WTC11 (cell line): ENCODE data around the gene HTR5A.

ENCODE experiments used
- MYBL2 ChIP-seq: sonication (generic); formaldehyde crosslinking; IDR thresholded peaks from 2 replicates; pipeline ENCODE4 v1.8.1; 2023; ENCODE audit warnings: mild to moderate bottlenecking, moderate library complexity, missing genetic modification reagents
- SMAD4 ChIP-seq: sonication (generic); formaldehyde crosslinking; IDR thresholded peaks from 2 replicates; pipeline ENCODE4 v1.8.0; 2022; ENCODE audit warnings: mild to moderate bottlenecking, missing genetic modification reagents
- ZNF317 ChIP-seq: sonication (generic); formaldehyde crosslinking; IDR thresholded peaks from 2 replicates; pipeline ENCODE4 v1.8.1; 2023; ENCODE audit warnings: low read depth, mild to moderate bottlenecking, moderate library complexity, missing genetic modification reagents, borderline replicate concordance
- TF ChIP-seq, protein P1 (sequence below): fragments of 200-600 bp; IDR thresholded peaks from 2 replicates; pipeline ENCODE4 v1.8.0; 2022; ENCODE audit warnings: antibody characterized with exemption
- TF ChIP-seq, protein P2 (sequence below): sonication (generic); formaldehyde crosslinking; conservative IDR thresholded peaks from 2 replicates; pipeline ENCODE4 v1.8.1; 2023; ENCODE audit warnings: mild to moderate bottlenecking, low read depth, missing genetic modification reagents, moderate library complexity

DNA sequence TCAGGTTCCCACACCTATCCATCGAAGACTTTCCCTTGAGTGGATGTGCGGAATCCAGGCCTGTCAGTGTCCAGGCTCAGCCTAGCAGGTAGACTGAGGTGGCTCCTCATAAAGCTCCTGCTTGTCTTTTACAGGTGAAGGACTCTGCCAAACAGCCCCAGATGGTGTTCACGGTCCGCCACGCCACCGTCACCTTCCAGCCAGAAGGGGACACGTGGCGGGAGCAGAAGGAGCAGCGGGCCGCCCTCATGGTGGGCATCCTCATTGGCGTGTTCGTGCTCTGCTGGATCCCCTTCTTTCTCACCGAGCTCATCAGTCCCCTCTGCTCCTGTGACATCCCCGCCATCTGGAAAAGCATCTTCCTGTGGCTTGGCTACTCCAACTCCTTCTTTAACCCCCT, 13.9 kb downstream of the HTR5A start:
- TF ChIP-seq, protein P1, sequence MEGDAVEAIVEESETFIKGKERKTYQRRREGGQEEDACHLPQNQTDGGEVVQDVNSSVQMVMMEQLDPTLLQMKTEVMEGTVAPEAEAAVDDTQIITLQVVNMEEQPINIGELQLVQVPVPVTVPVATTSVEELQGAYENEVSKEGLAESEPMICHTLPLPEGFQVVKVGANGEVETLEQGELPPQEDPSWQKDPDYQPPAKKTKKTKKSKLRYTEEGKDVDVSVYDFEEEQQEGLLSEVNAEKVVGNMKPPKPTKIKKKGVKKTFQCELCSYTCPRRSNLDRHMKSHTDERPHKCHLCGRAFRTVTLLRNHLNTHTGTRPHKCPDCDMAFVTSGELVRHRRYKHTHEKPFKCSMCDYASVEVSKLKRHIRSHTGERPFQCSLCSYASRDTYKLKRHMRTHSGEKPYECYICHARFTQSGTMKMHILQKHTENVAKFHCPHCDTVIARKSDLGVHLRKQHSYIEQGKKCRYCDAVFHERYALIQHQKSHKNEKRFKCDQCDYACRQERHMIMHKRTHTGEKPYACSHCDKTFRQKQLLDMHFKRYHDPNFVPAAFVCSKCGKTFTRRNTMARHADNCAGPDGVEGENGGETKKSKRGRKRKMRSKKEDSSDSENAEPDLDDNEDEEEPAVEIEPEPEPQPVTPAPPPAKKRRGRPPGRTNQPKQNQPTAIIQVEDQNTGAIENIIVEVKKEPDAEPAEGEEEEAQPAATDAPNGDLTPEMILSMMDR = no peak
- TF ChIP-seq, protein P2, sequence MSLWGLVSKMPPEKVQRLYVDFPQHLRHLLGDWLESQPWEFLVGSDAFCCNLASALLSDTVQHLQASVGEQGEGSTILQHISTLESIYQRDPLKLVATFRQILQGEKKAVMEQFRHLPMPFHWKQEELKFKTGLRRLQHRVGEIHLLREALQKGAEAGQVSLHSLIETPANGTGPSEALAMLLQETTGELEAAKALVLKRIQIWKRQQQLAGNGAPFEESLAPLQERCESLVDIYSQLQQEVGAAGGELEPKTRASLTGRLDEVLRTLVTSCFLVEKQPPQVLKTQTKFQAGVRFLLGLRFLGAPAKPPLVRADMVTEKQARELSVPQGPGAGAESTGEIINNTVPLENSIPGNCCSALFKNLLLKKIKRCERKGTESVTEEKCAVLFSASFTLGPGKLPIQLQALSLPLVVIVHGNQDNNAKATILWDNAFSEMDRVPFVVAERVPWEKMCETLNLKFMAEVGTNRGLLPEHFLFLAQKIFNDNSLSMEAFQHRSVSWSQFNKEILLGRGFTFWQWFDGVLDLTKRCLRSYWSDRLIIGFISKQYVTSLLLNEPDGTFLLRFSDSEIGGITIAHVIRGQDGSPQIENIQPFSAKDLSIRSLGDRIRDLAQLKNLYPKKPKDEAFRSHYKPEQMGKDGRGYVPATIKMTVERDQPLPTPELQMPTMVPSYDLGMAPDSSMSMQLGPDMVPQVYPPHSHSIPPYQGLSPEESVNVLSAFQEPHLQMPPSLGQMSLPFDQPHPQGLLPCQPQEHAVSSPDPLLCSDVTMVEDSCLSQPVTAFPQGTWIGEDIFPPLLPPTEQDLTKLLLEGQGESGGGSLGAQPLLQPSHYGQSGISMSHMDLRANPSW = no peak
- TF ChIP-seq SMAD4 (CRISPR knock-in tag) = no peak
- TF ChIP-seq ZNF317 = no peak
- TF ChIP-seq MYBL2 = no peak
